Measurements from ENCODE around the gene LDLRAD3. TPM values are rescaled to one million over a fixed set of nuclear protein-coding genes. Genes with fewer than 3 reads are reported as not detected.
A peak's percentile ranks its signal among the peaks of the same experiment; 100 is the strongest.

LDLRAD3 gene
- total RNA-seq, 1 experiment from 2014 or later, result 28.1 TPM

DNA sequence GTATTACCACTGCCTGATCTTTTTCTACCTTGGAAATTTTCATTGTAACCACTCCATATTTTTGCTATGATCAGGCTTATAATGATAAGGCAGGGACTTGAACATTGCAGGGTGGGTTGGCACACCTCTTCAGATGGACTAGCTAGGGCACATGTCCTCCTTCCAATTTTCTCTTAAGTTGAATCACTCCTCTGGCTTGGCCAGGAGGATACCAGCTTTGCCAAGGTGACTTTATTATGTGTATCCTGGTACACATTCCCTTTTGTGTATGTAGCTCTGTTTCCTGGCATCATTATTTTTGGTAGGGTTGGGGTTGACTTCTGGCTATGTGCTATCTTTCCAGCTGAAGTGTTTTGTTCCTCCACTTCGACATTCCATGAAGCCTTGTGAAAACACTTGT lies 8.5 kb upstream of the LDLRAD3 start:
- in situ Hi-C loops (cut with HindIII; ENCODE audit: low pct_unique_long_range_greater_than_20kb, low sequenced_read_pairs), result no loop called here
- CTCF ChIA-PET, result no interaction called here
- no peaks in the 10 kb centered on the region for H3K36me3 ChIP-seq (ENCODE audit: control insufficient read depth, insufficient read depth, low read length)
- TF ChIP-seq, protein P1, sequence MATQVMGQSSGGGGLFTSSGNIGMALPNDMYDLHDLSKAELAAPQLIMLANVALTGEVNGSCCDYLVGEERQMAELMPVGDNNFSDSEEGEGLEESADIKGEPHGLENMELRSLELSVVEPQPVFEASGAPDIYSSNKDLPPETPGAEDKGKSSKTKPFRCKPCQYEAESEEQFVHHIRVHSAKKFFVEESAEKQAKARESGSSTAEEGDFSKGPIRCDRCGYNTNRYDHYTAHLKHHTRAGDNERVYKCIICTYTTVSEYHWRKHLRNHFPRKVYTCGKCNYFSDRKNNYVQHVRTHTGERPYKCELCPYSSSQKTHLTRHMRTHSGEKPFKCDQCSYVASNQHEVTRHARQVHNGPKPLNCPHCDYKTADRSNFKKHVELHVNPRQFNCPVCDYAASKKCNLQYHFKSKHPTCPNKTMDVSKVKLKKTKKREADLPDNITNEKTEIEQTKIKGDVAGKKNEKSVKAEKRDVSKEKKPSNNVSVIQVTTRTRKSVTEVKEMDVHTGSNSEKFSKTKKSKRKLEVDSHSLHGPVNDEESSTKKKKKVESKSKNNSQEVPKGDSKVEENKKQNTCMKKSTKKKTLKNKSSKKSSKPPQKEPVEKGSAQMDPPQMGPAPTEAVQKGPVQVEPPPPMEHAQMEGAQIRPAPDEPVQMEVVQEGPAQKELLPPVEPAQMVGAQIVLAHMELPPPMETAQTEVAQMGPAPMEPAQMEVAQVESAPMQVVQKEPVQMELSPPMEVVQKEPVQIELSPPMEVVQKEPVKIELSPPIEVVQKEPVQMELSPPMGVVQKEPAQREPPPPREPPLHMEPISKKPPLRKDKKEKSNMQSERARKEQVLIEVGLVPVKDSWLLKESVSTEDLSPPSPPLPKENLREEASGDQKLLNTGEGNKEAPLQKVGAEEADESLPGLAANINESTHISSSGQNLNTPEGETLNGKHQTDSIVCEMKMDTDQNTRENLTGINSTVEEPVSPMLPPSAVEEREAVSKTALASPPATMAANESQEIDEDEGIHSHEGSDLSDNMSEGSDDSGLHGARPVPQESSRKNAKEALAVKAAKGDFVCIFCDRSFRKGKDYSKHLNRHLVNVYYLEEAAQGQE (IDR thresholded peaks at IDR 0.05; ENCODE audit: insufficient read depth in 1 of 2, low read depth in 2 of 2, low read length in 1 of 2), result no peak
- TF ChIP-seq SIN3A (IDR thresholded peaks at IDR 0.05; ENCODE audit: borderline replicate concordance, insufficient read depth, low read depth, low read length) (no peak), TCF7L2 (IDR thresholded peaks at IDR 0.05; ENCODE audit: low read depth, low read length) (no peak), CTCF (IDR thresholded peaks at IDR 0.05) (no peak), POLR2AphosphoS5 (IDR thresholded peaks at IDR 0.05; ENCODE audit: low read depth, low read length) (no peak)
- H3K27ac ChIP-seq (ENCODE audit: low read length), result no peak overlapping the region
- no peak for DNase-seq (ENCODE audit: low read depth, low spot score)
- POLR2A ChIA-PET, result no interaction called here
- H3K9me3 ChIP-seq (ENCODE audit: control insufficient read depth, insufficient read depth, low read depth, low read length), result peaks cover 2% of the 10 kb centered on the region; the same call in 1 of the 2 replicates
- H3K4me3 ChIP-seq (ENCODE audit: low read depth in 2 of 2, low read length in 2 of 2), result no peak overlapping the region
- no peak for ATAC-seq
- H3K27me3 ChIP-seq (ENCODE audit: control insufficient read depth, insufficient read depth, low read length), result no peaks in the 10 kb centered on the region
- no TSS peak for BruUV-seq (replicated peaks)
- intact Hi-C loops (cut with micrococcal nuclease; ENCODE audit: unreplicated experiment), result no loop called here
- H3K4me1 ChIP-seq (ENCODE audit: control insufficient read depth, insufficient read depth, low read length), result peaks cover 4% of the 10 kb centered on the region; the same call in 1 of the 2 replicates

GRCh38 chr11:35937111-35937510 lies 6.8 kb upstream of the LDLRAD3 start:
- Histone ChIP-seq H3K4me1 (ENCODE audit: control insufficient read depth, insufficient read depth, low read length) (peaks cover 4% of the 10 kb centered on the region; the same call in 1 of the 2 replicates), H3K4me3 (ENCODE audit: low read depth in 2 of 2, low read length in 2 of 2) (no peak overlapping the region), H3K36me3 (ENCODE audit: control insufficient read depth, insufficient read depth, low read length) (no peaks in the 10 kb centered on the region), H3K27me3 (ENCODE audit: control insufficient read depth, insufficient read depth, low read length) (no peaks in the 10 kb centered on the region), H3K27ac (ENCODE audit: low read length) (peak overlapping the region; percentile 41; the same call in 1 of the 2 replicates), H3K9me3 (ENCODE audit: control insufficient read depth, insufficient read depth, low read depth, low read length) (peaks cover 1% of the 10 kb centered on the region; the same call in 1 of the 2 replicates)
- BruUV-seq (replicated peaks), result no TSS peak
- no peak for DNase-seq (ENCODE audit: low read depth, low spot score)
- TF ChIP-seq TCF7L2 (IDR thresholded peaks at IDR 0.05; ENCODE audit: low read depth, low read length) (no peak), SIN3A (IDR thresholded peaks at IDR 0.05; ENCODE audit: borderline replicate concordance, insufficient read depth, low read depth, low read length) (no peak), POLR2AphosphoS5 (IDR thresholded peaks at IDR 0.05; ENCODE audit: low read depth, low read length) (no peak)
- in situ Hi-C loops (cut with HindIII; ENCODE audit: low pct_unique_long_range_greater_than_20kb, low sequenced_read_pairs) (no loop called here), intact Hi-C loops (cut with micrococcal nuclease; ENCODE audit: unreplicated experiment) (no loop called here)
- CTCF ChIA-PET, result no interaction called here
- POLR2A ChIA-PET, result no interaction called here
- ATAC-seq, result peak; percentile 42; the same call in 1 of the 2 replicates

GRCh38 chr11:35937700-35938099 lies 6.2 kb upstream of the LDLRAD3 start:
- ChIA-PET POLR2A (no interaction called here), CTCF (interaction anchor here (1.3 kb wide), 1 partner anchor 116 kb away, joined by 6 read pairs; no protein-coding TSS in a partner anchor)
- Histone ChIP-seq H3K36me3 (ENCODE audit: control insufficient read depth, insufficient read depth, low read length) (no peaks in the 10 kb centered on the region), H3K4me3 (ENCODE audit: low read depth in 2 of 2, low read length in 2 of 2) (no peak overlapping the region), H3K27me3 (ENCODE audit: control insufficient read depth, insufficient read depth, low read length) (no peaks in the 10 kb centered on the region), H3K9me3 (ENCODE audit: control insufficient read depth, insufficient read depth, low read depth, low read length) (no peaks in the 10 kb centered on the region), H3K27ac (ENCODE audit: low read length) (no peak overlapping the region), H3K4me1 (ENCODE audit: control insufficient read depth, insufficient read depth, low read length) (peaks cover 4% of the 10 kb centered on the region; the same call in 1 of the 2 replicates)
- in situ Hi-C loops (cut with HindIII; ENCODE audit: low pct_unique_long_range_greater_than_20kb, low sequenced_read_pairs), result no loop called here
- DNase-seq (ENCODE audit: low read depth, low spot score) (no peak), ATAC-seq (0 out of 2 replicates have a peak, but pooled peaks have one; percentile 41)
- BruUV-seq (replicated peaks), result no TSS peak
- intact Hi-C loops (cut with micrococcal nuclease; ENCODE audit: unreplicated experiment), result no loop called here
- TF ChIP-seq, protein P1 (IDR thresholded peaks at IDR 0.05; ENCODE audit: insufficient read depth in 1 of 2, low read depth in 2 of 2, low read length in 1 of 2), result no peak
- TF ChIP-seq TCF7L2 (IDR thresholded peaks at IDR 0.05; ENCODE audit: low read depth, low read length) (no peak), POLR2AphosphoS5 (IDR thresholded peaks at IDR 0.05; ENCODE audit: low read depth, low read length) (no peak), CTCF (IDR thresholded peaks at IDR 0.05) (no peak), SIN3A (IDR thresholded peaks at IDR 0.05; ENCODE audit: borderline replicate concordance, insufficient read depth, low read depth, low read length) (no peak)

Data from Panc1 (cell line).